Stimulated activated CD4-positive, alpha-beta T cell treated with anti-CD3 and anti-CD28 coated beads, Interleukin-12 subunit alpha, Interleukin-12 subunit beta, amount 100 ng/mL, for 48 hours (primary cell): ENCODE results near the gene HSD17B4.
"Not testable (repeated sequence)": the region's sequence is repeated elsewhere in the genome, so short reads cannot be mapped to it uniquely, and the experiment has no call there.

Experiments used
- DNase-seq, 3 donors: peaks; one replicate each; pipeline ENCODE4 v3.0.0-alpha.2; 2020; ENCODE audit warnings: low read depth in 2 of 3, low spot score in 1 of 3

The HSD17B4 gene

GRCh38 chr5:119428574-119428973 is 23.7 kb upstream of the HSD17B4 start:
- DNase-seq, result not testable (repeated sequence)

GRCh38 chr5:119432674-119433237 is 19.5 kb upstream of the HSD17B4 start:
- DNase-seq, result not testable (repeated sequence)

GRCh38 chr5:119435436-119436132 is 16.7 kb upstream of the HSD17B4 start:
- DNase-seq, result peak; percentile 48 to 56 (median 51)

- DNase-seq, result not testable (repeated sequence)
Measured at GRCh38 chr5:119437785-119438586, 14.3 kb upstream of the HSD17B4 start.

GRCh38 chr5:119438587-119438917 is 13.7 kb upstream of the HSD17B4 start:
- DNase-seq, result not testable (repeated sequence)

GRCh38 chr5:119439140-119439631 is 13.1 kb upstream of the HSD17B4 start:
- no peak for DNase-seq

GRCh38 chr5:119439632-119440031 is 12.7 kb upstream of the HSD17B4 start:
- not testable (repeated sequence) for DNase-seq

- DNase-seq, result not testable (repeated sequence)
Measured at GRCh38 chr5:119444643-119445042, 7.7 kb upstream of the HSD17B4 start.

GRCh38 chr5:119445544-119445943 is 6.8 kb upstream of the HSD17B4 start:
- no peak for DNase-seq

GRCh38 chr5:119449882-119450281 is 2.4 kb upstream of the HSD17B4 start:
- no peak for DNase-seq

GRCh38 chr5:119450627-119451026 is 1.7 kb upstream of the HSD17B4 start:
- DNase-seq, result not testable (repeated sequence)

- DNase-seq, result no peak
Measured at GRCh38 chr5:119451561-119451960, 736 bp upstream of the HSD17B4 start.

GRCh38 chr5:119452060-119452372 is 281 bp upstream of the HSD17B4 start:
- DNase-seq, result no peak

- DNase-seq, result no peak
Measured at GRCh38 chr5:119453040-119453373, 710 bp downstream of the HSD17B4 start.

GRCh38 chr5:119454171-119454570 is 1.9 kb downstream of the HSD17B4 start:
- no peak for DNase-seq

GRCh38 chr5:119458911-119459632 is 6.8 kb downstream of the HSD17B4 start:
- DNase-seq, result no peak

- DNase-seq, result no peak
Measured at GRCh38 chr5:119465640-119466039, 13.3 kb downstream of the HSD17B4 start.

- DNase-seq, result no peak
Measured at GRCh38 chr5:119468286-119468685, 16.0 kb downstream of the HSD17B4 start.

GRCh38 chr5:119470105-119470763 is 17.9 kb downstream of the HSD17B4 start:
- DNase-seq, result no peak

- DNase-seq, result peak in 1 of 3 donors; percentile 7
Measured at GRCh38 chr5:119470851-119471451, 18.7 kb downstream of the HSD17B4 start.

- no peak for DNase-seq
Measured at GRCh38 chr5:119473241-119473640, 20.9 kb downstream of the HSD17B4 start.
